Fibroblast of mammary gland (primary cell): ENCODE measurements around the gene CHAF1A.

Experiments used
- DNase-seq: peaks from one replicate; pipeline ENCODE4 v3.0.0-alpha.2; 2010; ENCODE audit warnings: low read depth
- H3K4me3 ChIP-seq: 2 replicates; pipeline ENCODE4 v1.5.1; 2011; ENCODE audit warnings: low read depth, mild to moderate bottlenecking, low read length, moderate library complexity; ENCODE audit not compliant: control insufficient read depth
- CTCF ChIP-seq: conservative IDR thresholded peaks from 2 replicates; pipeline ENCODE4 v1.5.1; 2011; ENCODE audit warnings: low read depth, low read length, inconsistent platforms; ENCODE audit not compliant: control insufficient read depth, insufficient read depth

CHAF1A gene

GRCh38 chr19:4413588-4413987, 11.1 kb downstream of the CHAF1A start:
- no peak overlapping the region for H3K4me3 ChIP-seq
- TF ChIP-seq CTCF = no peak
- no peak for DNase-seq

DNA sequence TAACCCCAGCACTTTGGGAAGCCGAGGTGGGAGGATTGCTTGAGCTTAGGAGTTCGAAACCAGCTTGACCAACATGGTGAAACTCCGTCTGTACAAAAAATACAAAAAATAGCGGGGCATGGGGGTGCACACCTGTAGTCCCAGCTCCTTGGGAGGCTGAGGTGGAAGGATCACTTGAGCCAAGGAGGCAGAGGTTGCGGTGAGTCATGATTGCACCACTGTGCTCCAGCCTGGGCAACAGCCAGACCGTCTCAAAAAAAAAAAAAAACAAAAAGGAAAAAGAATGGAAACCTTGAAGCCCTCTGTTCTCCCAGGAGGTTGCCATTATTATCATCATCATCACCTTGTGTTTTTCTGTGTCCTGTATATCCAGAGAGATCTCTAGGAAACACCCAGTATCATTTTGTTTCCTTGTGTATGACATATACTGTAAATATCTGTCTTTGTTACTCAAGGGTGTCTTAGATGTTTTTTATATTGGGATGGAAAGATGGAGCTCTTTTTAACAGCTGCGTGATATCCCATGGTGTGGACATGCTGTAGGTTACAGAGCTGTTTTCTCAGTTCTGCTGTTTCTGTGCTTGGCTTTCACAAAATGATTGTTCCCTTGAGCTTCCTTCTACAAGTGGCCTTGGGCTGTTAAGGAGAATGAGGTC, 11.8 kb downstream of the CHAF1A start:
- no peak overlapping the region for H3K4me3 ChIP-seq
- DNase-seq = peak; percentile 75
- no peak for TF ChIP-seq CTCF

DNA sequence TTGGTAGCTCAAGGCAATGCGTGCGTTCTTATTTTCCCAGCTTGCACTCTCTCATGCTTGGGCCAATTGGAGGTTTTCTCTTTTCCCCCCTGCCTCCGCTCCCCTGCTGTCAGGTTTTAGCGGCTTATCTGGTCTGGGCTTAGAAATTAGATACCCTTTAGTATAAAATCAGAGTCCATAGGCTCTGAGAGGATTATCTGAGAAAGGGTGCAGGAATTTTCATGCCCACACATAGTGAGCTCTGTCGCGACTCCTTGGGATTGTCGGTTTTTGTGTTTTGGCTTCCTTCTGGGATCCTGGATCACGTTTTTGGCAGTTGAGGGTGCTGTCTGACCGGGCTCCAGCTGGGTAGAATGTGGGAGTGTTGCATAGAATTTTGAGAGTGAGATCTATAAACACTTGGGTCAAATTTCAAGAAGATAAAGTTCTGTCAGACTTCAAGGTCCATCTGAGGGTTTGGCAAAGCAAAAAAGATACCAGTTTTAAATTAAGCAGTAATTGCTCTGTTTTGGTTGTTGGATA, 12.4 kb downstream of the CHAF1A start:
- no peak for TF ChIP-seq CTCF
- H3K4me3 ChIP-seq = no peak overlapping the region
- peak; percentile 41 for DNase-seq

- DNase-seq = no peak
- H3K4me3 ChIP-seq = no peak overlapping the region
- TF ChIP-seq CTCF = no peak
Observed at GRCh38 chr19:4415352-4415751, 12.9 kb downstream of the CHAF1A start.

DNA sequence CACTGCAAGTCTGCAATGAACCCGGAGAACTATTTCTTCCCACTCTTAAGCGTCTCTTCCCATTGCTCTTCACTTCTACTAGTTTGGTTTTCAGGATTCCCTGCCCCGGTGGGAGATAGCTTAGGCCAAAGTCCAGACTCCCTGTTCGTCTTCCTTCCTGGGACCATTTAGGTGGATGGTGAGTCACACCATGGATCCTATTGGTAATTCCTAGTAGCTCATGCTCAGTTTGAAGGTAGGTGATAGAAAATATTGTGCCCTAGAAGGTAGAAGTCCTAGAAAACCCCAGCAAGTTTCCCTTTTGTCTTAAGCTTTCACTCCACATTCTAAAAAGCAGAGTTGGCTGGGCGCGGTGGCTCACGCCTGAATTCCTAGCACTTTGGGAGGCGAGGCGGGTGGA, 13.8 kb downstream of the CHAF1A start:
- TF ChIP-seq CTCF = no peak
- DNase-seq = no peak
- no peak overlapping the region for H3K4me3 ChIP-seq

- H3K4me3 ChIP-seq = no peak overlapping the region
- DNase-seq = no peak
- TF ChIP-seq CTCF = no peak
Observed at GRCh38 chr19:4423416-4424126, 21.1 kb downstream of the CHAF1A start.
